ENCODE measurements around the gene LCNL1. TPM values are rescaled to one million over a fixed set of nuclear protein-coding genes. Genes with fewer than 3 reads are reported as not detected.

LCNL1 gene
- total and polyA plus RNA-seq, 9 donors: 0.12 to 1.3 (median 0.42) TPM

DNA sequence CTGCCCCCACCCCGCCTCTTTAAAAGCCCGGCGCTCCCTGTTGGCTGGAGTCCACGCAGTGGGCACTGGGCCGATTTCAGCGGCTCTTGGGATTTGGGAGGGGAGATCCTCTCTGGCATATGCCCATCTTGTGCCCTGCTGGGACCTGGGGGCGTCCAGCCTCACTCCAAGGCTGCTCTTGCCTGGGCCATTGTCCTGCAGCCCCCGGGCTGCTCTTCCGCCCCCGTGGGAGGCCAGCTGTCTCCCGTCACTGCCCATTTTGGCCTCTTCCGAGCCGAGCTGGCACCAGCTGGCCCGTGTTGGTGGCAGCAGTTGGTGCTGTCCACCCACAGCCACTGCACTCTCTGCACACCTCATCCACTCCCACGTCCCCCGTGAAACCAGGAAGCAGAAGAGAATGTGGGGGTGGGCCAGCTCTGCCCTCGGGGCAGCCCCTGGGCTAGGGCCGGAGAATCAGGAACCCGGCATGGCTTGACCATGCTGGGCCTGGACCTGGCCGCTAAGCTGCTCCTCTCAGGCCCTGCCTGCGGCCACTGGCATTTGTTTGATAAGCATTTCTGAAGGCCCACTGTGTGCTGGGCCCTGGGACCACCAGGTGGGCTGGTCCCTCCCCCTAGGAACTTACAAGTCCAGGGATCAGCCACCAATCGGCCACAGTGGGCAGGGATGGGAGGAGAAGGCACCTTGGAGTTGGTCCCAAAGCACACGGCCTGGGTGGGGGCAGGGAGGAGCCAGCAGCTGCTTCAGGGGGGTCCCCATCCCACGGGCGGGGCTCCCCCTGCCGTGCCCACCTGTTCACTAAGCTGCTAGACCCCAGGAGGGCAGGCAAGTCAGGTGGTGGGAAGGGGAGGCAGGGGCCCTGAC is 35.5 kb upstream of the LCNL1 start:
- H3K4me3 ChIP-seq (ENCODE audit: low read length): no peak overlapping the region

DNA sequence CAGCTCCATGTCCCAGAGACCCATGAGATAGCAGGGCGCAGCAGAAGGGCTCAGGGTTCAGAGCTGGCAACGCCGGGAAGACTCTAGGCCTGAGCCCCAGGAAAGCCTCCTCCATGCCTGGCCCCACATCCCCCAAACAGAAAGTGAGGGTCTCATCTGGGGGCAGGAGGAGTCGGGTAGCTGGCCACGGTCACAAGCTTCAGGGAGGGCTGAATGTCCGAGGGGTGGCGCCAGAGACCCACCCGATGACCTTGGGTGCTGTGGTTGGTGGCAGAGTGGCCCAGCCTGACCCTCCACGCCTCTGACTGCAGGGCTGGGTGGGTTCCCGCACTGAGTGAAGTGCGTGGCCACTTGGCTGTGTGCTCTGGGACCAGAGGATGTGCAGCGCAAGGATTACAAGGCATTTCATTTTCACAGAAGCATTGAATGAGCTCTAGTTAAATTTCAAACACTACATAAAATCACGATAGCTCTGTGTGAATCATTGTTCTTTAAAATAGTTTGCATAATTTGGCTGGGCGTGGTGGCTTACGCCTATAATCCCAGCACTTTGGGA is 34.8 kb upstream of the LCNL1 start:
- Histone ChIP-seq H3K27ac (ENCODE audit: low read length) (peak overlapping the region; percentile 83), H3K36me3 (ENCODE audit: control insufficient read depth, insufficient read depth, low read length) (peaks cover 3% of the 10 kb centered on the region), H3K27me3 (ENCODE audit: control insufficient read depth, insufficient read depth, low read length) (no peaks in the 10 kb centered on the region), H3K9me3 (replicated peaks; ENCODE audit: control insufficient read depth, low read depth, low read length) (no peaks in the 10 kb centered on the region), H3K4me3 (ENCODE audit: low read length) (no peak overlapping the region), H3K4me1 (ENCODE audit: control insufficient read depth, insufficient read depth, low read length) (peaks cover 62% of the 10 kb centered on the region)
- peak; percentile 59 for DNase-seq
- WGBS (ENCODE audit: insufficient coverage): 23% methylated on average over 7 of the region's 15 CpGs

More for the DNA sequence above, 35.5 kb upstream of the LCNL1 start:
- WGBS (ENCODE audit: insufficient coverage): 55% methylated on average over 23 of the region's 26 CpGs
- H3K36me3 ChIP-seq (ENCODE audit: control insufficient read depth, insufficient read depth, low read length): peaks cover 10% of the 10 kb centered on the region
- H3K27me3 ChIP-seq (ENCODE audit: control insufficient read depth, insufficient read depth, low read length): no peaks in the 10 kb centered on the region
- peak overlapping the region; percentile 83 for H3K27ac ChIP-seq (ENCODE audit: low read length)
- DNase-seq: peak; percentile 61
- H3K9me3 ChIP-seq (replicated peaks; ENCODE audit: control insufficient read depth, low read depth, low read length): no peaks in the 10 kb centered on the region
- peaks cover 63% of the 10 kb centered on the region for H3K4me1 ChIP-seq (ENCODE audit: control insufficient read depth, insufficient read depth, low read length)

DNA sequence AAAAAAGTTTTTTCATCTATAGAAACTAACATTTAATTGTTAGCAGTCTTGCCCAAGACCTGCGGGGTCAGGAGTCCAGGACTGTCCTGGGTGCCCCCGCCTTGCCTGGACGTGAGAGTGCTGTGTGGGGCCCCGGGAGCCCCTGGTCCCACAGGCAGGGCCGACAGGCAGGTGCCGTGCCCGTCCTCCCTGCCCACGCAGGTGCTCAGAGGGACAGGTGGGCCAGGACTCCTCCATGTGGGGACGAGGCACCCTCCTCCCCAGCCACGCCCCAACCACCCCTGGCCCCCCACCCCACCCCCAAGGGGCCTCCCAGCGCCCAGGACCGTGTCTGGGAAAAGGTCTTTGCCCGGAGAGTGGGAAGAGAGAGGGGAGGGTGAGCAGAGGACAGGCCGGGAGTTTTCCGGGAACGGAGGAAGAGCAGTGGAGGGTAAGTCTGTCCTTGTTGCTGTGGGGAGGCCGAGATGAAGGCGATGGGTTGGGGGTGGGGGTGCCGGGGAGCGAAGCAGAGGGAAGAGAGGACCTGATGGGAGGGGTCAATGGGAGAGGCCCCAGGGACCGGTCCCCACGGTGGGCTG is 33.5 kb upstream of the LCNL1 start:
- no peak for DNase-seq
- Histone ChIP-seq H3K9me3 (replicated peaks; ENCODE audit: control insufficient read depth, low read depth, low read length) (no peaks in the 10 kb centered on the region), H3K36me3 (ENCODE audit: control insufficient read depth, insufficient read depth, low read length) (no peaks in the 10 kb centered on the region), H3K27me3 (ENCODE audit: control insufficient read depth, insufficient read depth, low read length) (no peaks in the 10 kb centered on the region), H3K4me3 (ENCODE audit: low read length) (peak overlapping the region; percentile 46), H3K4me1 (ENCODE audit: control insufficient read depth, insufficient read depth, low read length) (peaks cover 53% of the 10 kb centered on the region), H3K27ac (ENCODE audit: low read length) (no peak overlapping the region)
- 22% methylated on average over 16 of the region's 22 CpGs for WGBS (ENCODE audit: insufficient coverage)

DNA sequence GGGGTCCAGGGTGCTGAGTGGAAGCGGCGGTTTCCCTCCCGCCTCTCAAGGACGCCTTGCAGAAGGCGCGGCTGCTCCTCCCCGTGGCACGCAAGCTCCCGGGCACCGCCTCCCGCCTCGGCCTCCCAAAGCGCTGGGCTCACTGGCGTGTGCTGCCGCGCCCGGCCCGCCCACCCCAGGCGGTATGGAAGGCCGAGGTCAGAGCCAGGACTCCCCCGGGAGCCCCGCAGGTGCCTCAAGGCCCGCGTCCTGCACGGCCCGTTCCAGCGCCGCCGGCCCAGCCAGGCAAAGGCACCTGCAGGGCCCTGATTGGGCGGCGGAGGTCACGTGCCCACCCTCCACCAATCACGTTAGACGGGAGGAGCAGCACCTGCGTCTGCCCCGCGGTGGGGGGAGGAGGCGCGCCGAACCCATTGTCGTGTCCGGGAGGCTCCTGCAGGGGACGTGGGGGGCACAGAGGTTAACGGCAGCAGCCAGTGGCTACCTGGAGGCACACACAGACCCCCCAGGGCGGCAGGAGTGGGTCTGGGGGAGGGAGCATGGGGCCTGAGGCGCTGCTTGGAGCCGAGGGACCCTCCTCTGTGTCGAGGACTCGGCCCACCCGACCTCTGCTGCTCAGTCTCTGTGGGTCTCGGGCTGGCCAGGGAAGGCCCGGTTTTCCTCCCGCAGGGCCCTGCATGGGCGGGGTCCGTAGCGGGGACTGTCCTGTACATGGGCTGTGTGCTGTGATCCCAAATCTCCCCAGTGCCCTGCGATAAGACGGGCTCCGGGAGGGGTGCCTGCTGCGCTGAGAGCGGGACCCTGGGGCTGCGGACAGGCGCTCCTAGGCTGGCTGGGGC is 32.8 kb upstream of the LCNL1 start:
- Histone ChIP-seq H3K27ac (ENCODE audit: low read length) (no peak overlapping the region), H3K9me3 (replicated peaks; ENCODE audit: control insufficient read depth, low read depth, low read length) (no peaks in the 10 kb centered on the region), H3K27me3 (ENCODE audit: control insufficient read depth, insufficient read depth, low read length) (no peaks in the 10 kb centered on the region), H3K4me1 (ENCODE audit: control insufficient read depth, insufficient read depth, low read length) (peaks cover 49% of the 10 kb centered on the region), H3K4me3 (ENCODE audit: low read length) (peak overlapping the region; percentile 46), H3K36me3 (ENCODE audit: control insufficient read depth, insufficient read depth, low read length) (no peaks in the 10 kb centered on the region)
- WGBS (ENCODE audit: insufficient coverage): 1% methylated on average over 46 of the region's 63 CpGs
- peak; percentile 92 for DNase-seq

DNA sequence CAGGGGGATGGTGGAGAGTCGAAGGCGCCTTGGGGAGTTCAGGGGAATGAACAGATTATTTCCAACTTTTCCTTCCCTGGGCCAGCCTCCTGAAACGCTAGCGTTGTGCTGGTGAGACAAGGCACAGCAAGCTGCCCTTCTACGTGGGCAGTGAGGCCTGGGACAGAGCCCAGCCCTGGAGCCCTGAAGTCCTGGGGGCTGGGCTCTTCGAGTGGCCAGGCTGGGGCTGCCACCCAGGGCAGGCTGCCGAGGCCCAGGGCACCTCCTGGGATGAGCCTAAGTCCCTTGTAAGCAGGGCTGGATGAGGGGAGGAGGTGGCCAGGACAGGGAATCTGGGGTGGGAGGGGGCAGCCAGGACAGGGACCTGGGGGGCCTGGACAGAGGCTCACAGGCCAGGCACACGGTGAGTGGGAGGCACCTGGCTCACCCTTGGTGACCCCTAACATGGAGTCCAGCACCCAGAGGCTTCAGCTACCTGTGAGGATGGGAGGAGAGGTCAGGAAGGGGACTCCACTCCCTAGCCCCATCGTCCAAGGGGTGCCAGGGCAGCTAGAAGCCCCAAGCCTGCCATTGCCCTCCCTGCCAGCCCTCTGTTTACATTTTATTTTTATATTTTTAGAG is 32.0 kb upstream of the LCNL1 start:
- Histone ChIP-seq H3K9me3 (replicated peaks; ENCODE audit: control insufficient read depth, low read depth, low read length) (no peaks in the 10 kb centered on the region), H3K27me3 (ENCODE audit: control insufficient read depth, insufficient read depth, low read length) (no peaks in the 10 kb centered on the region), H3K27ac (ENCODE audit: low read length) (no peak overlapping the region), H3K4me1 (ENCODE audit: control insufficient read depth, insufficient read depth, low read length) (peaks cover 45% of the 10 kb centered on the region), H3K4me3 (ENCODE audit: low read length) (peak overlapping the region; percentile 46), H3K36me3 (ENCODE audit: control insufficient read depth, insufficient read depth, low read length) (no peaks in the 10 kb centered on the region)
- DNase-seq: no peak
- 29% methylated on average over 6 of the region's 9 CpGs for WGBS (ENCODE audit: insufficient coverage)

DNA sequence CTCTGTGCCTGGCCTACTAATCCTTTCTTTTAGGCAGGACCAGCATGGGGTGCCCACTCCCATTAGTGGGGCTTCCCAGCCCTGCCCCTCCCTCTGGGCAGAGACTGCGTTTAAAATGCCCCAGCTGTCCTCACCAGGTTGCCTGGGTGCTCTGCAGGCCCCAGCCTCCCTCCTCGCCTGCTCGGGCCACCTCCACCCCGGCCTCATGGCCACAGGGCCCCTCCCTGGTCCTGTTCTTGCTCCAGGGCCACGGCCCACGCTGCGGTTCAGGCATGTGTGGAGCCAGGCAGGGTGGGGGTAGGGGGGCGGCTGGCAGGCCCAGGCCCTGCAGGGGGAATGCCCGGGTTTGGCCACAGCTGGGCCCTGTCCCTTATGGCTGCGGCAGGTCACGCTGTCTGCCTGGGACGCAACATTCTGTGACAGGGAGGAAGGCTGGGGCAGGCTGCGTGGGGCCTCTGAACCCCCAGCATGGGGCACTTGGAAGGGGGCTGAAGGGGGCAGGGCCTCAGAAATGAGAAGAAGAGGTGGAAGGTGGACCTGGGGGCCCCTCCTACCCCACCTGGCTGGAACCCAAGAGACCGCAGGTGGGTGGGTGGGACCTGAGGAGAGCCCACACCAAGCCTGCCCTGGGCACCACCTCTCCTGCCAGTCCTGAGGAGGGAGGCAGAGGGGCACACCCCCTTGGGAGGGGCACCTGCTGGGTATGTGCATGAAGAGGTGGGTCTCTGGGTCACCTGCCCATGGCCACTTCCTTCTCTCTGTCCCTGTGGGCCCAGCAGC is 31.1 kb upstream of the LCNL1 start, which contains the start of gene LCN12:
Gene LCN12, plus strand, starts transcription at position 733 of the 780 bp plus-strand sequence. CDS start 55 bp downstream, outside the sequence.
- 78% methylated on average over 11 of the region's 14 CpGs for WGBS (ENCODE audit: insufficient coverage)
- H3K4me1 ChIP-seq (ENCODE audit: control insufficient read depth, insufficient read depth, low read length): peaks cover 35% of the 10 kb centered on the region
- no peak for DNase-seq
- no peaks in the 10 kb centered on the region for H3K27me3 ChIP-seq (ENCODE audit: control insufficient read depth, insufficient read depth, low read length)
- H3K4me3 ChIP-seq (ENCODE audit: low read length): no peak within 1 kb of the TSS
- no peaks in the 10 kb centered on the region for H3K9me3 ChIP-seq (replicated peaks; ENCODE audit: control insufficient read depth, low read depth, low read length)
- no peaks in the 10 kb centered on the region for H3K36me3 ChIP-seq (ENCODE audit: control insufficient read depth, insufficient read depth, low read length)
- H3K27ac ChIP-seq (ENCODE audit: low read length): no peak within 1 kb of the TSS

DNA sequence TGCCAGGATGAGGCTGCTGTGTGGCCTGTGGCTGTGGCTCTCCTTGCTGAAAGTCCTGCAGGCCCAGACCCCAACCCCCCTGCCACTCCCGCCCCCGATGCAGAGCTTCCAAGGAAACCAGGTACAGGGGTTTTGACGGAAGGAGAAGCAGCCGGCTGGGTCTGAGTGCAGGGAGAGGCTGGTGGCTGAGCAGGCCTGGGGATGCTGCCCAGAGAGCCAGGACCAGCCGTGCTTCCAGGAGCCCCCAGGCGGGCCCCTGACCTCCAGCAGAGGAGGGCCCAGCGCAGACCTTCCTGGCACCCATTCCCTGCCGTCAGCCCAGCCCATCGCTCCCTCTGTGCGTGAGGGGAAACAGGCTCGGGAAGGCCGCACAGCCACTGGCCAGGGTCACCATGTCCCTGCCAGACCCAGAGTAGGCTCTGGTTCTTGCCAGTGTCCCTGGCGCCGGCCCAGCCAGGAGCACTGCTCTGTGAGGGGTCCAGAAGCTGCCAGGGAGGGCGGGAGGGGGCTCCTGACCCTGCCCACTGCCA is 30.4 kb upstream of the LCNL1 start:
- no peaks in the 10 kb centered on the region for H3K9me3 ChIP-seq (replicated peaks; ENCODE audit: control insufficient read depth, low read depth, low read length)
- WGBS (ENCODE audit: insufficient coverage): 37% methylated on average over 10 of the region's 15 CpGs
- no peaks in the 10 kb centered on the region for H3K36me3 ChIP-seq (ENCODE audit: control insufficient read depth, insufficient read depth, low read length)
- H3K4me1 ChIP-seq (ENCODE audit: control insufficient read depth, insufficient read depth, low read length): peaks cover 28% of the 10 kb centered on the region
- no peaks in the 10 kb centered on the region for H3K27me3 ChIP-seq (ENCODE audit: control insufficient read depth, insufficient read depth, low read length)
- no peak overlapping the region for H3K4me3 ChIP-seq (ENCODE audit: low read length)
- DNase-seq: no peak
- no peak overlapping the region for H3K27ac ChIP-seq (ENCODE audit: low read length)

DNA sequence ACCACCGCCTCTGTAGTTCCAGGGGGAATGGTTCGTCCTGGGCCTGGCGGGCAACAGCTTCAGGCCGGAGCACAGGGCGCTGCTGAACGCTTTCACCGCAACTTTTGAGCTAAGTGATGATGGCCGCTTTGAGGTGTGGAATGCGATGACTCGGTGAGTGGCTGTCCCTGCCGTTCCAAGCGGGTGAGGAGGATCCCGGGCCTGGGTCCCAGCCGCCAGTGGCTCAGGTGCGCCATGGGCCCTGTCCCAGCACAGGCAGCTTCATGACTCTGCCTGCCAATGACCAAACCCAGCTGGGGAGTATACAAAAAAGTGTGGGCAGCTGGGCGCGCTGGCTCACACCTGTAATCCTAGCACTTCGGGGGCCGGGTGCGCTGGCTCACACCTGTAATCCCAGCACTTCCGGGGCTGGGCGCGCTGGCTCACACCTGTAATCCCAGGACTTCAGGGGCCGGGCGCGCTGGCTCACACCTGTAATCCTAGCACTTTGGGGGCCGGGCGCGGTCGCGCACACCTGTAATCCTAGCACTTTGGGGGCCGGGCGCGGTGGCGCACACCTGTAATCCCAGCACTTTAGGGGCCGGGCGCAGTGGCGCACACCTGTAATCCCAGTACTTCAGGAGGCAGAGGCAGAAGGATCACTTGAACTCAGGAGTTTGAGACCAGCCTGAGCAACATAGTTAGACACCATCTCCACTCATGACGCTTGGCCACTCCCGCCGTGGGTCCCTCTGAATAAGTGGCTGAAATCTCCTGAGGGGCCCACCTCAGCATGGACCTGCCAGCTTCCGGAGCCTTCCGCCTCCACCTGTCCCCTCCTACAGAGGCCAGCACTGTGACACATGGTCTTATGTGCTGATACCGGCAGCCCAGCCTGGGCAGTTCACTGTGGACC is 29.7 kb upstream of the LCNL1 start:
- no peak overlapping the region for H3K4me3 ChIP-seq (ENCODE audit: low read length)

More for the DNA sequence above, 29.7 kb upstream of the LCNL1 start:
- Histone ChIP-seq H3K27ac (ENCODE audit: low read length) (no peak overlapping the region), H3K27me3 (ENCODE audit: control insufficient read depth, insufficient read depth, low read length) (no peaks in the 10 kb centered on the region), H3K9me3 (replicated peaks; ENCODE audit: control insufficient read depth, low read depth, low read length) (no peaks in the 10 kb centered on the region), H3K36me3 (ENCODE audit: control insufficient read depth, insufficient read depth, low read length) (no peaks in the 10 kb centered on the region), H3K4me1 (ENCODE audit: control insufficient read depth, insufficient read depth, low read length) (peaks cover 21% of the 10 kb centered on the region)
- no peak for DNase-seq
- WGBS (ENCODE audit: insufficient coverage): 88% methylated on average over 32 of the region's 44 CpGs

All from muscle of leg (tissue), 11 donors.